SK-N-SH treated with all-trans-retinoic acid at 6 μM for 48 hours (cell line): Measurements from ENCODE around the gene GNA12.

ENCODE experiments used
- ESRRG ChIP-seq: fragments of 250-450 bp; sonication (Bioruptor Pico); IDR thresholded peaks from 2 replicates; pipeline ENCODE4 v1.6.1; 2021; ENCODE audit warnings: mild to moderate bottlenecking
- TF ChIP-seq, protein P1 (sequence below): fragments of 250-450 bp; sonication (Bioruptor Pico); IDR thresholded peaks from 2 replicates; pipeline ENCODE4 v1.8.0; 2020; ENCODE audit warnings: mild to moderate bottlenecking, moderate library complexity, borderline replicate concordance

DNA sequence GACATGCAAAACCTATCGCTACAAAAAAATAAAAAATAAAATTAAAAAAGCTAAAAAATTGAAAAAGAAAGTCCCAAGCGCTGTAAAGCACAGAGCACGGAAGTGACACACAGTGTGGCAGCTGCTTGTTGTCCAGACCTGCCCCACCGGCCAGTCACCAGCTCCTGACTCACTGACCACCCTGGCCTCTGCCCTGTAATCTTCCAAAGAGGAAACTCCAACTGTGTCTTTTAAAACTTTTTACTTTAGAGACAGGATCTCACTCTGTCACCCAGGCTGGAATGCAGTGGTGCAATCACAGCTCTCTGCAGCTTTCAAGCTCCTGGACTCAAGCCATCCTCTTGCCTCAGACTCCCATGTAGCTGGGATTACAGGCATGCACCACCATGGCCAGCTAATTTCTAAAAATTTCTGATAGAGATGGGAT lies 23.6 kb downstream of the GNA12 start:
- TF ChIP-seq, protein P1, sequence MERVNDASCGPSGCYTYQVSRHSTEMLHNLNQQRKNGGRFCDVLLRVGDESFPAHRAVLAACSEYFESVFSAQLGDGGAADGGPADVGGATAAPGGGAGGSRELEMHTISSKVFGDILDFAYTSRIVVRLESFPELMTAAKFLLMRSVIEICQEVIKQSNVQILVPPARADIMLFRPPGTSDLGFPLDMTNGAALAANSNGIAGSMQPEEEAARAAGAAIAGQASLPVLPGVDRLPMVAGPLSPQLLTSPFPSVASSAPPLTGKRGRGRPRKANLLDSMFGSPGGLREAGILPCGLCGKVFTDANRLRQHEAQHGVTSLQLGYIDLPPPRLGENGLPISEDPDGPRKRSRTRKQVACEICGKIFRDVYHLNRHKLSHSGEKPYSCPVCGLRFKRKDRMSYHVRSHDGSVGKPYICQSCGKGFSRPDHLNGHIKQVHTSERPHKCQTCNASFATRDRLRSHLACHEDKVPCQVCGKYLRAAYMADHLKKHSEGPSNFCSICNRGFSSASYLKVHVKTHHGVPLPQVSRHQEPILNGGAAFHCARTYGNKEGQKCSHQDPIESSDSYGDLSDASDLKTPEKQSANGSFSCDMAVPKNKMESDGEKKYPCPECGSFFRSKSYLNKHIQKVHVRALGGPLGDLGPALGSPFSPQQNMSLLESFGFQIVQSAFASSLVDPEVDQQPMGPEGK (CRISPR knock-in tag), result no peak
- no peak for TF ChIP-seq ESRRG (CRISPR knock-in tag)
